ENCODE measurements around the gene MAP3K19. TPM values are rescaled to one million over a fixed set of nuclear protein-coding genes. Genes with fewer than 3 reads are reported as not detected.

The MAP3K19 gene
- total and polyA plus RNA-seq, 2 of the 8 experiments (the other 6 are each of a cell fraction or from before 2014, with no cell fraction given) = not detected

GRCh38 chr2:135086222-135086621 is 39.0 kb upstream of the MAP3K19 start:
- Histone ChIP-seq H2BK120ac (replicated peaks; ENCODE audit: low read depth, low read length) (no peak overlapping the region), H3K79me2 (ENCODE audit: control insufficient read depth in 1 of 2, insufficient read depth in 2 of 2, low read length in 2 of 2) (peaks cover 0 to 32% of the 10 kb centered on the region in 2 experiments; a peak in 2 of 4 replicates), H3K27ac (ENCODE audit: low read depth, low read length) (no peak overlapping the region), H3K4ac (replicated peaks; ENCODE audit: insufficient read length, low read depth, low read length) (no peak overlapping the region), H2BK20ac (ENCODE audit: low read length) (no peak overlapping the region), H3K14ac (ENCODE audit: insufficient read length) (no peak overlapping the region), H2AFZ (ENCODE audit: low read length) (no peak overlapping the region), H4K5ac (ENCODE audit: insufficient read length, low read depth, low read length) (no peak overlapping the region), H3K4me3 (ENCODE audit: extremely low read depth in 1 of 4, insufficient read depth in 2 of 4, low read depth in 3 of 4, low read length in 4 of 4) (no peak overlapping the region), H3K9ac (replicated peaks in 1 of 4; ENCODE audit: extremely low read depth in 1 of 4, low read depth in 3 of 4, low read length in 3 of 4) (no peak overlapping the region), H3K27me3 (replicated peaks in 1 of 4; ENCODE audit: control insufficient read depth in 3 of 4, extremely low read depth in 1 of 4, insufficient read depth in 3 of 4, low read length in 3 of 4) (no peaks in the 10 kb centered on the region), H2AK5ac (ENCODE audit: low read depth, low read length) (no peak overlapping the region), H4K91ac (replicated peaks; ENCODE audit: insufficient read length, low read length) (no peak overlapping the region), H2BK12ac (ENCODE audit: low read depth, low read length) (no peak overlapping the region), H3K36me3 (ENCODE audit: control insufficient read depth in 2 of 4, insufficient read depth in 4 of 4, low read length in 3 of 4) (no peaks in the 10 kb centered on the region), H3K23ac (ENCODE audit: insufficient read length) (no peak overlapping the region), H3K9me3 (ENCODE audit: insufficient read depth in 2 of 2, low read depth in 1 of 2, low read length in 1 of 2) (no peaks in the 10 kb centered on the region), H3K18ac (ENCODE audit: extremely low read depth, low read length) (no peak overlapping the region), H3K79me1 (ENCODE audit: low read depth, low read length) (peaks cover 2% of the 10 kb centered on the region; the same call in 1 of the 2 replicates), H3K56ac (replicated peaks; ENCODE audit: insufficient read length, low read depth, low read length) (no peak overlapping the region), H3K4me1 (replicated peaks in 1 of 4; ENCODE audit: control insufficient read depth in 3 of 4, insufficient read depth in 4 of 4, low read length in 3 of 4) (no peaks in the 10 kb centered on the region), H3K23me2 (ENCODE audit: low read depth, low read length) (no peaks in the 10 kb centered on the region), H2BK5ac (ENCODE audit: low read depth, low read length) (no peak overlapping the region), H2BK15ac (ENCODE audit: low read length) (no peak overlapping the region), H4K8ac (ENCODE audit: extremely low read depth, insufficient read depth, low read length) (no peak overlapping the region), H4K20me1 (replicated peaks in 1 of 2; ENCODE audit: control insufficient read depth in 1 of 2, insufficient read depth in 2 of 2, low read length in 2 of 2) (no peaks in the 10 kb centered on the region), H3K4me2 (ENCODE audit: insufficient read depth in 1 of 2, low read depth in 2 of 2, low read length in 2 of 2) (no peak overlapping the region)
- WGBS, 2 experiments (ENCODE audit: extremely low coverage in 1 of 2, insufficient coverage in 1 of 2, insufficient read length in 1 of 2, insufficient replicate concordance in 2 of 2, low coverage in 1 of 2, low lambda C conversion rate in 2 of 2, missing lambda C conversion rate in 1 of 2) = 93% methylated on average over 2 of the region's 2 CpGs; no CpG with 5 or more reads in 1 of the 2 experiments
- CTCF ChIA-PET (ENCODE audit: partially characterized antibody) = no interaction called here
- TF ChIP-seq GABPA (IDR thresholded peaks at IDR 0.05; ENCODE audit: borderline replicate concordance, insufficient read depth, low read length) (no peak), TBP (IDR thresholded peaks at IDR 0.05; ENCODE audit: low read depth, low read length) (no peak), TAF7 (optimal IDR thresholded peaks at IDR 0.05; ENCODE audit: borderline replicate concordance, low read depth, low read length) (no peak), YY1 (IDR thresholded peaks at IDR 0.05; ENCODE audit: low read depth, low read length) (no peak), TCF12 (IDR thresholded peaks at IDR 0.05; ENCODE audit: low read depth, low read length) (no peak), BCL11A (IDR thresholded peaks at IDR 0.05; ENCODE audit: low read depth in 2 of 2, low read length in 2 of 2) (no peak), SP2 (IDR thresholded peaks at IDR 0.05; ENCODE audit: low read length) (no peak), CBX5 (IDR thresholded peaks at IDR 0.05; ENCODE audit: low read depth, low read length) (no peak), NRF1 (IDR thresholded peaks at IDR 0.05; ENCODE audit: low read depth, low read length) (no peak), SUZ12 (IDR thresholded peaks at IDR 0.05; ENCODE audit: low read length) (no peak)
- no peak for DNase-seq (ENCODE audit: low read depth in 1 of 2, low spot score in 2 of 2)
- no peak for FAIRE-seq
- POLR2A ChIA-PET (ENCODE audit: partially characterized antibody) = no interaction called here

Data from H1 (cell line).